Liver (tissue), 9 donors: Measurements from ENCODE around the gene GGNBP2. TPM values are rescaled to one million over a fixed set of nuclear protein-coding genes. Genes with fewer than 3 reads are reported as not detected.
A peak's percentile ranks its signal among the peaks of the same experiment; 100 is the strongest.

Source experiments
- DNase-seq: peaks from one replicate; pipeline ENCODE4 v3.0.0-alpha.2; 2017; ENCODE audit warnings: low spot score
- H3K27ac ChIP-seq, 2 donors: one replicate each; pipeline ENCODE4 v1.7.0; 2013; ENCODE audit warnings: inconsistent platforms in 2 of 2, low read length in 2 of 2, control low read depth in 1 of 2, low read depth in 1 of 2, mild to moderate bottlenecking in 1 of 2
- H3K27me3 ChIP-seq, 4 donors: one replicate each; pipeline versions ENCODE4 v1.6.1 to v1.7.0; 2013; ENCODE audit warnings: low read length in 3 of 4, inconsistent platforms in 1 of 4, mild to moderate bottlenecking in 1 of 4, moderate library complexity in 1 of 4; ENCODE audit not compliant: control insufficient read depth in 4 of 4, insufficient read depth in 4 of 4
- H3K36me3 ChIP-seq, 4 donors: one replicate each; pipeline versions ENCODE4 v1.6.1 to v1.7.0; 2013; ENCODE audit warnings: low read length in 3 of 4, mild to moderate bottlenecking in 3 of 4, low read depth in 1 of 4, moderate library complexity in 1 of 4; ENCODE audit not compliant: control insufficient read depth in 4 of 4, insufficient read depth in 3 of 4
- H3K4me1 ChIP-seq, 4 donors: one replicate each; pipeline versions ENCODE4 v1.6.1 to v1.7.0; 2013; ENCODE audit warnings: low read length in 3 of 4, mild to moderate bottlenecking in 3 of 4, moderate library complexity in 1 of 4; ENCODE audit not compliant: control insufficient read depth in 4 of 4, insufficient read depth in 4 of 4
- H3K4me3 ChIP-seq, 3 donors: one replicate each; pipeline versions ENCODE4 v1.6.1 to v1.7.0; 2013; ENCODE audit warnings: low read length in 3 of 3, control low read depth in 1 of 3, low read depth in 1 of 3, mild to moderate bottlenecking in 1 of 3
- H3K9ac ChIP-seq, 2 donors: one replicate each; pipeline ENCODE4 v1.7.0; 2013; ENCODE audit warnings: low read length in 2 of 2, mild to moderate bottlenecking in 2 of 2, moderate library complexity in 2 of 2, control low read depth in 1 of 2, low read depth in 1 of 2
- H3K9me3 ChIP-seq, 4 donors: one replicate each; pipeline versions ENCODE4 v1.6.1 to v1.7.0; 2013; ENCODE audit warnings: low read length in 3 of 4; ENCODE audit not compliant: control insufficient read depth in 4 of 4
- EGR1 ChIP-seq, 2 donors: IDR thresholded peaks; 2 replicates each; pipeline ENCODE4 v1.6.1; 2016 to 2018; ENCODE audit warnings: antibody characterized with exemption in 2 of 2, low read depth in 2 of 2
- FOXA1 ChIP-seq: IDR thresholded peaks from 2 replicates; pipeline ENCODE4 v1.6.1; 2016; ENCODE audit warnings: antibody characterized with exemption
- FOXA2 ChIP-seq: IDR thresholded peaks from 2 replicates; pipeline ENCODE4 v1.6.1; 2016; ENCODE audit warnings: antibody characterized with exemption
- GABPA ChIP-seq, 2 donors: IDR thresholded peaks in 1 of 2; conservative IDR thresholded peaks in 1 of 2; 2 replicates each; pipeline ENCODE4 v1.6.1; 2016; ENCODE audit warnings: antibody characterized with exemption in 2 of 2, mild to moderate bottlenecking in 1 of 2, moderate library complexity in 1 of 2
- HNF4A ChIP-seq, 2 donors: conservative IDR thresholded peaks; 2 replicates each; pipeline ENCODE4 v1.6.1; 2016; ENCODE audit warnings: antibody characterized with exemption in 2 of 2, mild to moderate bottlenecking in 2 of 2
- HNF4G ChIP-seq: IDR thresholded peaks from 2 replicates; pipeline ENCODE4 v1.6.1; 2016; ENCODE audit warnings: antibody characterized with exemption
- MAX ChIP-seq: IDR thresholded peaks from 2 replicates; pipeline ENCODE4 v1.6.1; 2016; ENCODE audit warnings: antibody characterized with exemption
- NR2F2 ChIP-seq: IDR thresholded peaks from 2 replicates; pipeline ENCODE4 v1.6.1; 2016; ENCODE audit warnings: antibody characterized with exemption
- RAD21 ChIP-seq, 2 donors: IDR thresholded peaks; 2 replicates each; pipeline ENCODE4 v1.6.1; 2016; ENCODE audit warnings: antibody characterized with exemption in 2 of 2, mild to moderate bottlenecking in 2 of 2
- RXRA ChIP-seq, 2 donors: IDR thresholded peaks; 2 replicates each; pipeline ENCODE4 v1.6.1; 2017 to 2018; ENCODE audit warnings: antibody characterized with exemption in 2 of 2, mild to moderate bottlenecking in 1 of 2
- SP1 ChIP-seq: IDR thresholded peaks from 2 replicates; pipeline ENCODE4 v1.6.1; 2018; ENCODE audit warnings: antibody characterized with exemption, mild to moderate bottlenecking
- TAF1 ChIP-seq: conservative IDR thresholded peaks from 2 replicates; pipeline ENCODE4 v1.6.1; 2016; ENCODE audit warnings: antibody characterized with exemption, mild to moderate bottlenecking
- ZBTB33 ChIP-seq: IDR thresholded peaks from 2 replicates; pipeline ENCODE4 v1.6.1; 2016; ENCODE audit warnings: antibody characterized with exemption
- WGBS: extraction: QIAGEN DNeasy Blood & Tissue Kit; methylation state at CpG from one replicate; pipeline ENCODE4 v1.1.7; 2013; 5-methylcytosine and 5-hydroxymethylcytosine counted together
- polyA plus RNA-seq, 2 donors: library from polyadenylated mRNA; stranded (reverse) in 1 of 2; unstranded in 1 of 2; fragments of 200-250 nt in 1 of 2; fragments of >200 nt in 1 of 2; fragmentation: Nextera tagmentation in 1 of 2; extraction: Ambion mirVana in 1 of 2; gene quantifications; one replicate each; pipeline versions ENCODE4 v1.2.1 to v1.2.3, GENCODE V29; 2013 to 2015
- total RNA-seq, 2 donors: library from RNA; depleted of rRNA; stranded (reverse); fragments of >200 nt; gene quantifications; one replicate each; pipeline ENCODE4 v1.2.3, GENCODE V29; 2014
- TF ChIP-seq, protein P1 (sequence below): IDR thresholded peaks from 2 replicates; pipeline ENCODE4 v1.6.1; 2016; ENCODE audit warnings: antibody characterized with exemption, mild to moderate bottlenecking
- TF ChIP-seq, protein P2 (sequence below): IDR thresholded peaks from 2 replicates; pipeline ENCODE4 v1.6.1; 2016; ENCODE audit warnings: antibody characterized with exemption
- TF ChIP-seq, protein P3 (sequence below): fragments of 150-350 bp; IDR thresholded peaks from 2 replicates; pipeline ENCODE4 v1.5.1; 2017; ENCODE audit warnings: improper control_type of control experiment, low read depth, low read length; ENCODE audit not compliant: missing input control
- donor health status: healthy.
- donor health status: healthy.
- donor health status: healthy.
- donor health status: healthy.
- donor health status: healthy.

Gene GGNBP2
- total and polyA plus RNA-seq, 4 donors: 19.6 to 48.6 (median 34.3) TPM

GRCh38 chr17:36600465-36600864 lies 55.7 kb downstream of the GGNBP2 start:
- no peaks in the 10 kb centered on the region for H3K36me3 ChIP-seq
- peaks cover 5 to 21% (median 15%) of the 10 kb centered on the region in 4 donors for H3K4me1 ChIP-seq
- no peak for DNase-seq
- no peaks in the 10 kb centered on the region for H3K9me3 ChIP-seq
- TF ChIP-seq FOXA2 (no peak), FOXA1 (no peak), ZBTB33 (no peak), SP1 (no peak), HNF4A (conservative IDR thresholded peaks at IDR 0.05) (no peak), GABPA (IDR thresholded peaks at IDR 0.05 in 1 of 2, conservative IDR thresholded peaks at IDR 0.05 in 1 of 2) (no peak), NR2F2 (no peak), HNF4G (no peak), RAD21 (IDR thresholded peaks at IDR 0.05) (no peak), RXRA (IDR thresholded peaks at IDR 0.05) (no peak), EGR1 (IDR thresholded peaks at IDR 0.05; ENCODE audit: low read depth in 2 of 2) (no peak), TAF1 (no peak), MAX (no peak)
- TF ChIP-seq, protein P1, sequence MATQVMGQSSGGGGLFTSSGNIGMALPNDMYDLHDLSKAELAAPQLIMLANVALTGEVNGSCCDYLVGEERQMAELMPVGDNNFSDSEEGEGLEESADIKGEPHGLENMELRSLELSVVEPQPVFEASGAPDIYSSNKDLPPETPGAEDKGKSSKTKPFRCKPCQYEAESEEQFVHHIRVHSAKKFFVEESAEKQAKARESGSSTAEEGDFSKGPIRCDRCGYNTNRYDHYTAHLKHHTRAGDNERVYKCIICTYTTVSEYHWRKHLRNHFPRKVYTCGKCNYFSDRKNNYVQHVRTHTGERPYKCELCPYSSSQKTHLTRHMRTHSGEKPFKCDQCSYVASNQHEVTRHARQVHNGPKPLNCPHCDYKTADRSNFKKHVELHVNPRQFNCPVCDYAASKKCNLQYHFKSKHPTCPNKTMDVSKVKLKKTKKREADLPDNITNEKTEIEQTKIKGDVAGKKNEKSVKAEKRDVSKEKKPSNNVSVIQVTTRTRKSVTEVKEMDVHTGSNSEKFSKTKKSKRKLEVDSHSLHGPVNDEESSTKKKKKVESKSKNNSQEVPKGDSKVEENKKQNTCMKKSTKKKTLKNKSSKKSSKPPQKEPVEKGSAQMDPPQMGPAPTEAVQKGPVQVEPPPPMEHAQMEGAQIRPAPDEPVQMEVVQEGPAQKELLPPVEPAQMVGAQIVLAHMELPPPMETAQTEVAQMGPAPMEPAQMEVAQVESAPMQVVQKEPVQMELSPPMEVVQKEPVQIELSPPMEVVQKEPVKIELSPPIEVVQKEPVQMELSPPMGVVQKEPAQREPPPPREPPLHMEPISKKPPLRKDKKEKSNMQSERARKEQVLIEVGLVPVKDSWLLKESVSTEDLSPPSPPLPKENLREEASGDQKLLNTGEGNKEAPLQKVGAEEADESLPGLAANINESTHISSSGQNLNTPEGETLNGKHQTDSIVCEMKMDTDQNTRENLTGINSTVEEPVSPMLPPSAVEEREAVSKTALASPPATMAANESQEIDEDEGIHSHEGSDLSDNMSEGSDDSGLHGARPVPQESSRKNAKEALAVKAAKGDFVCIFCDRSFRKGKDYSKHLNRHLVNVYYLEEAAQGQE: no peak
- TF ChIP-seq, protein P2, sequence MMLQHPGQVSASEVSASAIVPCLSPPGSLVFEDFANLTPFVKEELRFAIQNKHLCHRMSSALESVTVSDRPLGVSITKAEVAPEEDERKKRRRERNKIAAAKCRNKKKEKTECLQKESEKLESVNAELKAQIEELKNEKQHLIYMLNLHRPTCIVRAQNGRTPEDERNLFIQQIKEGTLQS: no peak
- TF ChIP-seq, protein P3, sequence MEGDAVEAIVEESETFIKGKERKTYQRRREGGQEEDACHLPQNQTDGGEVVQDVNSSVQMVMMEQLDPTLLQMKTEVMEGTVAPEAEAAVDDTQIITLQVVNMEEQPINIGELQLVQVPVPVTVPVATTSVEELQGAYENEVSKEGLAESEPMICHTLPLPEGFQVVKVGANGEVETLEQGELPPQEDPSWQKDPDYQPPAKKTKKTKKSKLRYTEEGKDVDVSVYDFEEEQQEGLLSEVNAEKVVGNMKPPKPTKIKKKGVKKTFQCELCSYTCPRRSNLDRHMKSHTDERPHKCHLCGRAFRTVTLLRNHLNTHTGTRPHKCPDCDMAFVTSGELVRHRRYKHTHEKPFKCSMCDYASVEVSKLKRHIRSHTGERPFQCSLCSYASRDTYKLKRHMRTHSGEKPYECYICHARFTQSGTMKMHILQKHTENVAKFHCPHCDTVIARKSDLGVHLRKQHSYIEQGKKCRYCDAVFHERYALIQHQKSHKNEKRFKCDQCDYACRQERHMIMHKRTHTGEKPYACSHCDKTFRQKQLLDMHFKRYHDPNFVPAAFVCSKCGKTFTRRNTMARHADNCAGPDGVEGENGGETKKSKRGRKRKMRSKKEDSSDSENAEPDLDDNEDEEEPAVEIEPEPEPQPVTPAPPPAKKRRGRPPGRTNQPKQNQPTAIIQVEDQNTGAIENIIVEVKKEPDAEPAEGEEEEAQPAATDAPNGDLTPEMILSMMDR: no peak
- no peak overlapping the region for H3K9ac ChIP-seq
- no peak overlapping the region for H3K4me3 ChIP-seq
- H3K27me3 ChIP-seq: no peaks in the 10 kb centered on the region
- peak overlapping the region in 1 of 2 donors; percentile 77 for H3K27ac ChIP-seq
- 75% methylated on average over 3 of the region's 3 CpGs for WGBS

DNA sequence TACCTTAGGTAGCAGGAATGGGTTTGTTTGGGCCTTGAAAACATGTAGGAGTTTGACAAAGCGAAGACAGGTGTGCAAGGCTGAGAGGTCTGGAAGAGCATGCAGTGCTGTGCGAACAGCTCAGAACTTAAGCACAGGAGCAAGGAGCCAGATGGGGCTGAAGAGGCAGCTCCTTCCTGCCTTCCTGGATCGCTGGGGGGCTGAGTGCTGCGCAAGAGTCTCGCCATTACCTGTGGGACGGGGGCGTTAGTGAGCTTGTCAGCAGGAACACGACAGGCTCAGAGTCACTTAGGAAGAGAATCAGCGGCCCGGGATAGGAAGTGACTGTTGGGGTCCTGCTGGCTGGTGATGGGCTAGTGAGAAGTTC lies 56.2 kb downstream of the GGNBP2 start:
- H3K4me3 ChIP-seq: peak overlapping the region; percentile 80 to 100 (median 82)
- peak overlapping the region; percentile 76 to 83 for H3K9ac ChIP-seq
- peak overlapping the region; percentile 77 to 98 for H3K27ac ChIP-seq
- DNase-seq: no peak
- H3K36me3 ChIP-seq: no peaks in the 10 kb centered on the region
- H3K9me3 ChIP-seq: no peaks in the 10 kb centered on the region
- peaks cover 5 to 21% (median 15%) of the 10 kb centered on the region in 4 donors for H3K4me1 ChIP-seq
- TF ChIP-seq EGR1 (IDR thresholded peaks at IDR 0.05; ENCODE audit: low read depth in 2 of 2): peak in 1 of 2 donors; percentile 33
- TF ChIP-seq, protein P1: no peak
- 34% methylated on average over 10 of the region's 10 CpGs for WGBS
- no peaks in the 10 kb centered on the region for H3K27me3 ChIP-seq
